HEK293T (cell line): ENCODE results near the gene ZIC4.

Experiments
- CTCF ChIA-PET: fragments of 350-600 bp; formaldehyde crosslinking; extraction: SDS; loops from one replicate; lab custom pipeline; 2021; ENCODE audit warnings: antibody characterized with exemption, inconsistent platforms; lab: Yijun Ruan, JAX
- POLR2A ChIA-PET: fragments of 350-600 bp; formaldehyde crosslinking; extraction: SDS; loops from one replicate; lab custom pipeline; 2020; ENCODE audit warnings: antibody characterized with exemption, inconsistent platforms; lab: Yijun Ruan, JAX
- DNase-seq: peaks from one replicate; pipeline ENCODE4 v3.0.0; 2012; ENCODE audit warnings: mixed read lengths; ENCODE audit errors: extremely low spot score
- ARNT ChIP-seq: fragments of 450-650 bp; IDR thresholded peaks from 2 replicates; pipeline ENCODE4 v1.6.1; 2017; ENCODE audit warnings: mild to moderate bottlenecking
- BHLHE40 ChIP-seq: fragments of 450-650 bp; IDR thresholded peaks from 2 replicates; pipeline ENCODE4 v1.6.1; 2016; ENCODE audit warnings: mild to moderate bottlenecking, moderate library complexity, borderline replicate concordance
- CTBP1 ChIP-seq: fragments of 450-650 bp; IDR thresholded peaks from 2 replicates; pipeline ENCODE4 v1.6.1; 2016; ENCODE audit warnings: borderline replicate concordance
- ELF4 ChIP-seq: fragments of 450-650 bp; IDR thresholded peaks from 2 replicates; pipeline ENCODE4 v1.6.1; 2017; ENCODE audit warnings: antibody characterized with exemption
- FOXA1 ChIP-seq: fragments of 450-650 bp; IDR thresholded peaks from 2 replicates; pipeline ENCODE4 v1.6.1; 2016; ENCODE audit warnings: mild to moderate bottlenecking
- FOXK2 ChIP-seq: fragments of 450-650 bp; IDR thresholded peaks from 2 replicates; pipeline ENCODE4 v1.6.1; 2016; ENCODE audit warnings: mild to moderate bottlenecking
- FOXM1 ChIP-seq: fragments of 450-650 bp; IDR thresholded peaks from 2 replicates; pipeline ENCODE4 v1.6.1; 2017; ENCODE audit warnings: mild to moderate bottlenecking, borderline replicate concordance
- HDGF ChIP-seq: fragments of 450-650 bp; IDR thresholded peaks from 2 replicates; pipeline ENCODE4 v1.6.1; 2017; ENCODE audit warnings: antibody characterized with exemption, borderline replicate concordance
- L3MBTL2 ChIP-seq: fragments of 450-650 bp; conservative IDR thresholded peaks from 2 replicates; pipeline ENCODE4 v1.6.1; 2016; ENCODE audit warnings: mild to moderate bottlenecking
- LEF1 ChIP-seq: fragments of 450-650 bp; IDR thresholded peaks from 2 replicates; pipeline ENCODE4 v1.6.1; 2017; ENCODE audit warnings: mild to moderate bottlenecking, borderline replicate concordance
- NFRKB ChIP-seq: fragments of 450-650 bp; IDR thresholded peaks from 2 replicates; pipeline ENCODE4 v1.6.1; 2016; ENCODE audit warnings: mild to moderate bottlenecking, moderate library complexity
- SP1 ChIP-seq: fragments of 450-650 bp; IDR thresholded peaks from 2 replicates; pipeline ENCODE4 v1.6.1; 2017
- SUZ12 ChIP-seq: fragments of 450-650 bp; IDR thresholded peaks from 2 replicates; pipeline ENCODE4 v1.6.1; 2016; ENCODE audit warnings: mild to moderate bottlenecking
- TARDBP ChIP-seq: fragments of 450-650 bp; IDR thresholded peaks from 2 replicates; pipeline ENCODE4 v1.6.1; 2016
- ZNF384 ChIP-seq: fragments of 450-650 bp; IDR thresholded peaks from 2 replicates; pipeline ENCODE4 v1.6.1; 2016
- TF ChIP-seq, protein P1 (sequence below): fragments of 450-650 bp; IDR thresholded peaks from 2 replicates; pipeline ENCODE4 v1.6.1; 2016

The ZIC4 gene

DNA sequence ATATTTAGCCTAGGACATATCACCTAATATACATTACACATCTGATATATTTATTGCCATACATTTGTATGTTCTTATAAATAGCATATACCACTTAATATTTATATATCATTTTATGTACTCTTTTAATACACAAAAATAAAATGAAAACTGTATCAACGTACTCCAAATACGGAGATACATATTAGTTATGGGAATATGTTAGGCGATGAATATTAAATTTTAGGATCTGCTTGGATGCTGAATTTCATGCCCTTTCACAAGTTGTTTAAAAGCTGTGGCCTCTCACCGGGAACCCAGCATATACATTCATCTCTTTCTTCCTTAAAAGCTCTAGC, 50.6 kb downstream of the ZIC4 start:
- no peak for DNase-seq
- no peak for TF ChIP-seq LEF1
- TF ChIP-seq ELF4: no peak
- TF ChIP-seq FOXA1: no peak
- no peak for TF ChIP-seq FOXK2
- TF ChIP-seq CTBP1: no peak
- TF ChIP-seq TARDBP: no peak
- TF ChIP-seq, protein P1, sequence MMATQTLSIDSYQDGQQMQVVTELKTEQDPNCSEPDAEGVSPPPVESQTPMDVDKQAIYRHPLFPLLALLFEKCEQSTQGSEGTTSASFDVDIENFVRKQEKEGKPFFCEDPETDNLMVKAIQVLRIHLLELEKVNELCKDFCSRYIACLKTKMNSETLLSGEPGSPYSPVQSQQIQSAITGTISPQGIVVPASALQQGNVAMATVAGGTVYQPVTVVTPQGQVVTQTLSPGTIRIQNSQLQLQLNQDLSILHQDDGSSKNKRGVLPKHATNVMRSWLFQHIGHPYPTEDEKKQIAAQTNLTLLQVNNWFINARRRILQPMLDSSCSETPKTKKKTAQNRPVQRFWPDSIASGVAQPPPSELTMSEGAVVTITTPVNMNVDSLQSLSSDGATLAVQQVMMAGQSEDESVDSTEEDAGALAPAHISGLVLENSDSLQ: no peak
- no peak for TF ChIP-seq L3MBTL2
- no peak for TF ChIP-seq SP1
- TF ChIP-seq ARNT: no peak
- no peak for TF ChIP-seq ZNF384
- ChIA-PET POLR2A (no interaction called here), CTCF (no interaction called here)

DNA sequence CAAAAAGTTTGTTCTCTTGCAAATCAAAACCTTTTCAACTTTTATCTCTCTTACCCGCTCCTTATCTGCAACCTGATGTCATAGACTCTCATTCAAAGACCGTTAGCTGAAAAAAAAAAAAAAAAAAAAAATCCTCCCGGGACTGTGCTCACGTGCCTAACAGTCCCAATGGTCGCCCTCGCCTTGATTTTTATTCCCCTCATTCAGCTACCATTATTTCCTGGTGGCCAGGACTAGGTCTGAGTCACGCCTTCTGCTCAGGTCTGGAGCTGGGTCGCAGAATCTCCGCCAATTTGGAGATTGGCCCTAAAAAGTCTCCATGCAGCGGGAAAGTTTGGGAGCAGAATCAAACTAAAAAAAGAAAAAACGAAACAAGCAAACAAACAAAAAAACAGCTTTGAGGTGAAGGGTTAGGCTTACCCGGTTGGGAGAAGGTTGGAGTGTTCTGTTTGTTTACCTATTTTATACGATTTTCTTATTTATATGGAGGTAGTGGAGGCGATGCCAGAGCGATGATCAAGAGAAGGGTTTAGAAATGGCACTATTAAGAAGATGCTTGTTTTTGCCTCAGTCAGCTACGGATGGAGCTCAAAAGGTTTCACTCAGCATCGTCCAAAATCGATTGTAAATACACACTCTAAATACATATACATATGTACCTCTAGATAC, 51.1 kb downstream of the ZIC4 start:
- CTCF ChIA-PET: no interaction called here
- no peak for DNase-seq
- TF ChIP-seq ELF4 (no peak), ZNF384 (no peak), SUZ12 (no peak), CTBP1 (no peak), BHLHE40 (no peak), SP1 (no peak), TARDBP (no peak), L3MBTL2 (no peak), HDGF (no peak), LEF1 (no peak), FOXM1 (no peak), NFRKB (no peak)
- TF ChIP-seq, protein P1: no peak
- POLR2A ChIA-PET: no interaction called here

DNA sequence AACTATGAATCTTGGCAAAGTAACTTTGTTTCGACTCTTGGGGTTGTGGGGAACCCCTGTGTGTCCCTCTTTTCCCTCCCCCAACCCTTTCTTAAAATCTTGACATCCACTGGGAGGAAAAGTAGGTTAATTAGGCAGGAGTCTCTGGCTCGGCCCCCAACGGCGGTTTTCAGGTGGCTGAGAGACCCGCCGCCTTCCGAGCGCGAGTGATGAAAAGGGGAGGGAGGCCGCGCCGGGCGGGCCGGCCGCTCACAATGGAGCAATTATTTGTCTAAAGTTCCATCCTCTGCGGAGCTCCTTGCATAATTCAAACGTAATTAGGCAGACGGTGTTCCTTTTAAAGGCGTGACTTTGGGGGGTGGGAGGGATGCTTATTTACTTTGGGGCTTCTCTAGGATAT, 51.7 kb downstream of the ZIC4 start:
- CTCF ChIA-PET: interaction anchor here (0.6 kb wide), 1 partner anchor 764 kb away, joined by 6 read pairs; no protein-coding TSS in a partner anchor
- POLR2A ChIA-PET: no interaction called here

DNA sequence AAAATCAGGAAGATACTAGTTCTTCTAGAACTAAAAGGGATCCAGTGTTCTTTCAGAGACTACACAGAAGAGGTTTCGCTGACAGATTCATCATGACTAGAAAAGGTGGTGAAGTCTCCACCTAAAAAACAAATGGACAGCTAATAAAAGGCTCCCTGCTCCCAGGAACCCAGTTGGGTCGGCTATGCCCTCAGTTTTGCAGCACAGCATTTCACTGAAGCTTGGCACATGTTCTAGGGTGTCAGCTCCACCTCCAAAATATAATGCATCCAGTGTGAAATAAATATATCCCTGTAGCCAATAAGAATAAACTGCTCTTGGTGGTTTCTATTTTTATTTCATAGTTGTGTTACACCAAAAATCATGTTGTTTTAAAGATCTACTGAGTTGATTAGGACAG, 55.0 kb downstream of the ZIC4 start:
- TF ChIP-seq NFRKB (no peak), SUZ12 (no peak), CTBP1 (no peak), FOXM1 (no peak), SP1 (no peak)
- CTCF ChIA-PET: no interaction called here
- POLR2A ChIA-PET: no interaction called here
- no peak for DNase-seq

More for the DNA sequence above, 51.7 kb downstream of the ZIC4 start:
- TF ChIP-seq ARNT: no peak
- no peak for DNase-seq

DNA sequence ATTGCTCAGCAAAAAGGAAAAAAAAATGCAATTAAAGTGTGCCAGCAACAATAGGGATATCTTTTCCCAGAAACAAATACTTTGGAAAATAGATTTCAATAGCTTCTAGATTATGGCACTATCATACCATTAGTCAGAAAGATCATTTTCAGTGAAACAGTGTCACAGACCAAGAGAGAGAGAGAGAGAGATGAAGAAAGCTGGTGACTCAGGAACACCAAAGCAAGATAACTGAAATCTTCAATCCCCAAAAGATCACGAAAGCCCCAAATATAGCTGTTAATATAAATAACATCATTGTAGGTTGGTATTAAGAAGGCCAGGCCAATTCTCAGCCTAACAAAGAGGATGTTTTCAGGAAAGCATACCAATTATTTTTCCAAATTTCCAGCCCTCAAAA, 57.4 kb downstream of the ZIC4 start:
- TF ChIP-seq ZNF384: no peak
- no peak for TF ChIP-seq FOXM1
- no peak for TF ChIP-seq HDGF
- TF ChIP-seq LEF1: no peak
- TF ChIP-seq ELF4: no peak
- no peak for TF ChIP-seq TARDBP
- TF ChIP-seq FOXK2: no peak
- TF ChIP-seq FOXA1: no peak
- no peak for TF ChIP-seq ARNT
- TF ChIP-seq SP1: no peak
- no peak for TF ChIP-seq BHLHE40
- no peak for TF ChIP-seq SUZ12
- no peak for TF ChIP-seq NFRKB
- no peak for TF ChIP-seq CTBP1
- TF ChIP-seq, protein P1: no peak
- TF ChIP-seq L3MBTL2: no peak
- POLR2A ChIA-PET: no interaction called here
- CTCF ChIA-PET: interaction anchor here (2.0 kb wide), 1 partner anchor 12 kb away, joined by 4 read pairs; no protein-coding TSS in a partner anchor
- DNase-seq: no peak

DNA sequence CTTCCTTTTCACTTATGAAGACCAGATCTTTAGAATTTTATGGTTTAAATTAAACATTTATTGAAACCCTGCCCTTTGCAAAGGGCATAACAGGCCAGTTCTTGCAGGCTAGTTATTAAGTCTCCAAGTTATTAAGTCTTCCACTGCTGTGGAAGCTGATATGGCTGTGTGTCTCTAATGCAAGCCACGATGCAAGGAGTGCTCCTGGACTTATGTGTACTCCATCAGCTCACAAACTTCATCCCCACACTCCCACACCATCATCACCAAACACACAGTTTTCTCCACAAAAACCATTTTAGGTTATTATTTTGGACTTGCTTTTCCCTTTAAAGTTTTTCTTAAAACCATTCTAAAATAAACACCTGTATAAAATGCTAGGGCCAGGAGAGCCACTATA, 62.4 kb downstream of the ZIC4 start:
- CTCF ChIA-PET: no interaction called here
- no peak for TF ChIP-seq TARDBP
- TF ChIP-seq BHLHE40: no peak
- TF ChIP-seq LEF1: no peak
- TF ChIP-seq SUZ12: no peak
- TF ChIP-seq ELF4: no peak
- POLR2A ChIA-PET: no interaction called here

DNA sequence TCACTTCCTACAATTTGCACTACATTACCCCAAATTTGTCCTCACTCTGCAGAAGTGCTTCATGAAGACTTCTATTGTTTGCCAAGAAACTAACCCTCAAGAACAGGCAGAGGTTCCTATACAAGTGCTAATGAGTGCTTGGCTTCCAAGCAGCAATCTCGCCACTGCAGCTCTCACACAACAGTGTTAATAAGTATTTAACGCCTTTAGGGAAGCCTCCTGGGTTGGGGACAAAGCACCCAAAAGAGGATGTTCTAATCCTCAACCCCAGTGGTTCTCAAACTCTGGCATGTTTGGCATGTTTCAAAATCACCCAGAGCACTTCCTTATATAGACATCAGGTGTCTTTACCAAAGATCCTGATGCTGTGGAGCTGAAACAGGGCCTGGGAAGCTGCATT, 64.6 kb downstream of the ZIC4 start:
- no peak for DNase-seq
- TF ChIP-seq ARNT: no peak
- no peak for TF ChIP-seq ZNF384
- TF ChIP-seq, protein P1: no peak
- TF ChIP-seq LEF1: no peak
- TF ChIP-seq FOXM1: no peak
- TF ChIP-seq TARDBP: no peak
- no peak for TF ChIP-seq SUZ12
- no peak for TF ChIP-seq BHLHE40
- no peak for TF ChIP-seq L3MBTL2
- TF ChIP-seq ELF4: no peak
- TF ChIP-seq NFRKB: no peak
- CTCF ChIA-PET: no interaction called here
- POLR2A ChIA-PET: no interaction called here

More for the DNA sequence above, 62.4 kb downstream of the ZIC4 start:
- DNase-seq: no peak
